ENCODE measurements around the gene MPEG1.

The MPEG1 gene

DNA sequence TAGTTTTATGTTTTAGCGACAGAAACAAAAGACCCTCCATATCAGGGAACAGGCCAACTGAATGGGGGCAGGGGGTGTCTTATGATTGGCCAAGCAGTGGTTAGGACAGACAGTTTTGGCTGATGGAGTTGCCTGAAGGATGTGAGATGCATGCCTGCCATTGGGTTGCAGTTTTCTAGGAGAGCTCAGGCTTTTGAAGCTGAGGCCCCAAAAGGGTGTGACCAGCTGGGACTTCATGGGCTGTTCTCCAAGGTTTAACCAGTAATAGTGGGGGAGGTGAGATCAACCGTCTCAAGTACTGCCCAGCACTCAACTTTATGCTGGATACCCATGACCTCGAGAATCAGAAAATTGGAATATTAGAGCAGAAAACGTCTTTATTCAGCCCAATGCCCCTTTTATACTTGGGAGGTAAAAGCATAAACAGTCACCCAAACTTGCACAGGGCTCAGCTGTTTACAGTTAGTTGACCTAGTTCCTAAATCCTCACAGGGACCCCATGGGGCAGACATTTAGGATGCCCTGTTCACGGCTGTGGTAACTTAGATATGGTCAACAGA, 27.3 kb downstream of the MPEG1 start:
- no peak for ATAC-seq
- TF ChIP-seq RARB (CRISPR knock-in tag; IDR thresholded peaks at IDR 0.05) (no peak), TCF4 (CRISPR knock-in tag; IDR thresholded peaks at IDR 0.05; ENCODE audit: borderline replicate concordance) (no peak), BACH2 (CRISPR knock-in tag; IDR thresholded peaks at IDR 0.05; ENCODE audit: borderline replicate concordance) (no peak), ZFP3 (CRISPR knock-in tag; IDR thresholded peaks at IDR 0.05) (no peak), ZFP30 (CRISPR knock-in tag; IDR thresholded peaks at IDR 0.05) (no peak), CSDC2 (CRISPR knock-in tag; IDR thresholded peaks at IDR 0.05) (no peak), ZNF8 (CRISPR knock-in tag; IDR thresholded peaks at IDR 0.05) (no peak)
- TF ChIP-seq, protein P1, sequence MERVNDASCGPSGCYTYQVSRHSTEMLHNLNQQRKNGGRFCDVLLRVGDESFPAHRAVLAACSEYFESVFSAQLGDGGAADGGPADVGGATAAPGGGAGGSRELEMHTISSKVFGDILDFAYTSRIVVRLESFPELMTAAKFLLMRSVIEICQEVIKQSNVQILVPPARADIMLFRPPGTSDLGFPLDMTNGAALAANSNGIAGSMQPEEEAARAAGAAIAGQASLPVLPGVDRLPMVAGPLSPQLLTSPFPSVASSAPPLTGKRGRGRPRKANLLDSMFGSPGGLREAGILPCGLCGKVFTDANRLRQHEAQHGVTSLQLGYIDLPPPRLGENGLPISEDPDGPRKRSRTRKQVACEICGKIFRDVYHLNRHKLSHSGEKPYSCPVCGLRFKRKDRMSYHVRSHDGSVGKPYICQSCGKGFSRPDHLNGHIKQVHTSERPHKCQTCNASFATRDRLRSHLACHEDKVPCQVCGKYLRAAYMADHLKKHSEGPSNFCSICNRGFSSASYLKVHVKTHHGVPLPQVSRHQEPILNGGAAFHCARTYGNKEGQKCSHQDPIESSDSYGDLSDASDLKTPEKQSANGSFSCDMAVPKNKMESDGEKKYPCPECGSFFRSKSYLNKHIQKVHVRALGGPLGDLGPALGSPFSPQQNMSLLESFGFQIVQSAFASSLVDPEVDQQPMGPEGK (CRISPR knock-in tag; IDR thresholded peaks at IDR 0.05; ENCODE audit: borderline replicate concordance) = no peak
- TF ChIP-seq, protein P2, sequence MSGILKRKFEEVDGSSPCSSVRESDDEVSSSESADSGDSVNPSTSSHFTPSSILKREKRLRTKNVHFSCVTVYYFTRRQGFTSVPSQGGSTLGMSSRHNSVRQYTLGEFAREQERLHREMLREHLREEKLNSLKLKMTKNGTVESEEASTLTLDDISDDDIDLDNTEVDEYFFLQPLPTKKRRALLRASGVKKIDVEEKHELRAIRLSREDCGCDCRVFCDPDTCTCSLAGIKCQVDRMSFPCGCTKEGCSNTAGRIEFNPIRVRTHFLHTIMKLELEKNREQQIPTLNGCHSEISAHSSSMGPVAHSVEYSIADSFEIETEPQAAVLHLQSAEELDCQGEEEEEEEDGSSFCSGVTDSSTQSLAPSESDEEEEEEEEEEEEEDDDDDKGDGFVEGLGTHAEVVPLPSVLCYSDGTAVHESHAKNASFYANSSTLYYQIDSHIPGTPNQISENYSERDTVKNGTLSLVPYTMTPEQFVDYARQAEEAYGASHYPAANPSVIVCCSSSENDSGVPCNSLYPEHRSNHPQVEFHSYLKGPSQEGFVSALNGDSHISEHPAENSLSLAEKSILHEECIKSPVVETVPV (CRISPR knock-in tag; IDR thresholded peaks at IDR 0.05) = no peak
- TF ChIP-seq, protein P3, sequence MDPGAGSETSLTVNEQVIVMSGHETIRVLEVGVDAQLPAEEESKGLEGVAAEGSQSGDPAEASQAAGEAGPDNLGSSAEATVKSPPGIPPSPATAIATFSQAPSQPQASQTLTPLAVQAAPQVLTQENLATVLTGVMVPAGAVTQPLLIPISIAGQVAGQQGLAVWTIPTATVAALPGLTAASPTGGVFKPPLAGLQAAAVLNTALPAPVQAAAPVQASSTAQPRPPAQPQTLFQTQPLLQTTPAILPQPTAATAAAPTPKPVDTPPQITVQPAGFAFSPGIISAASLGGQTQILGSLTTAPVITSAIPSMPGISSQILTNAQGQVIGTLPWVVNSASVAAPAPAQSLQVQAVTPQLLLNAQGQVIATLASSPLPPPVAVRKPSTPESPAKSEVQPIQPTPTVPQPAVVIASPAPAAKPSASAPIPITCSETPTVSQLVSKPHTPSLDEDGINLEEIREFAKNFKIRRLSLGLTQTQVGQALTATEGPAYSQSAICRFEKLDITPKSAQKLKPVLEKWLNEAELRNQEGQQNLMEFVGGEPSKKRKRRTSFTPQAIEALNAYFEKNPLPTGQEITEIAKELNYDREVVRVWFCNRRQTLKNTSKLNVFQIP (CRISPR knock-in tag; IDR thresholded peaks at IDR 0.05; ENCODE audit: borderline replicate concordance, low read depth) = no peak

DNA sequence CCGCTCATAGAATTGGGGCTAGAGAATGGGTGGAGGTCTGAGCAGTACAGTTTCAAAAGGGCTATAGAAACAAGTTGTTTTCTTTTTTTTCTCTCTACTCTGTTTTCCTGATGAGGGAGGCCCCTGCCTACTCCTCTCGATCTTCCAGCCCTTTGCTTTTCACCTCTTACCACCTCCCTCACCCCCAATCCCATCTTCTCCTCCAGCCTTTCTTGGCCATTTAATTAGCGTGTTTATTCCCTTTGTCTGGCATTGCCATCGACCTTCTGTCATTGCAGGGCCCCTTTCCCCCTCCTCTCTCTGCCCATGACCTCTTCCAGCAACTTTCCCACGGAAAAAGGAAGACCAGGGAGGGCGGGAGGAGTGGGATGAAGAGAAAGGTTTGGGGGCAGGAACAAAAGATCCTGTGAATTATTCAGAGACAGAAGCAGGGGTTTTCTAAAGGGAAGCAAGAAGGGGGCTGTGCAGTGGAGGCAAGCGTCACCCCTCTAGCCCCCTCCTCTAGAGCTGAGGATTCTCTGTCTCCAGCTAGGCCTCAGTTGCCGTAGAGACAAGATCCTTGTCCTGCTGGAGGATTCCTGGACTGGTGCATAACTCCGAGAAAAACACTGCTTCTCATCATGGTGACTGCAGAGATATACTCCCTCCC, 27.9 kb downstream of the MPEG1 start:
- ATAC-seq = no peak
- TF ChIP-seq RARB (CRISPR knock-in tag; IDR thresholded peaks at IDR 0.05) (no peak), ISL1 (CRISPR knock-in tag; IDR thresholded peaks at IDR 0.05) (no peak), OSR1 (CRISPR knock-in tag; IDR thresholded peaks at IDR 0.05) (no peak), ESRRG (CRISPR knock-in tag; IDR thresholded peaks at IDR 0.05) (no peak), ARNTL (CRISPR knock-in tag; IDR thresholded peaks at IDR 0.05; ENCODE audit: borderline replicate concordance, low read depth) (no peak), ZNF8 (CRISPR knock-in tag; IDR thresholded peaks at IDR 0.05) (no peak), ZFP3 (CRISPR knock-in tag; IDR thresholded peaks at IDR 0.05) (no peak), PPARA (CRISPR knock-in tag; IDR thresholded peaks at IDR 0.05; ENCODE audit: borderline replicate concordance) (no peak), CSDC2 (CRISPR knock-in tag; IDR thresholded peaks at IDR 0.05) (no peak), TCF4 (CRISPR knock-in tag; IDR thresholded peaks at IDR 0.05; ENCODE audit: borderline replicate concordance) (no peak), BACH2 (CRISPR knock-in tag; IDR thresholded peaks at IDR 0.05; ENCODE audit: borderline replicate concordance) (no peak)
- TF ChIP-seq, protein P2 (CRISPR knock-in tag; IDR thresholded peaks at IDR 0.05) = no peak
- TF ChIP-seq, protein P4, sequence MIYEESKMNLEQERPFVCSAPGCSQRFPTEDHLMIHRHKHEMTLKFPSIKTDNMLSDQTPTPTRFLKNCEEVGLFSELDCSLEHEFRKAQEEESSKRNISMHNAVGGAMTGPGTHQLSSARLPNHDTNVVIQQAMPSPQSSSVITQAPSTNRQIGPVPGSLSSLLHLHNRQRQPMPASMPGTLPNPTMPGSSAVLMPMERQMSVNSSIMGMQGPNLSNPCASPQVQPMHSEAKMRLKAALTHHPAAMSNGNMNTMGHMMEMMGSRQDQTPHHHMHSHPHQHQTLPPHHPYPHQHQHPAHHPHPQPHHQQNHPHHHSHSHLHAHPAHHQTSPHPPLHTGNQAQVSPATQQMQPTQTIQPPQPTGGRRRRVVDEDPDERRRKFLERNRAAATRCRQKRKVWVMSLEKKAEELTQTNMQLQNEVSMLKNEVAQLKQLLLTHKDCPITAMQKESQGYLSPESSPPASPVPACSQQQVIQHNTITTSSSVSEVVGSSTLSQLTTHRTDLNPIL (CRISPR knock-in tag; IDR thresholded peaks at IDR 0.05; ENCODE audit: low read depth) = no peak

DNA sequence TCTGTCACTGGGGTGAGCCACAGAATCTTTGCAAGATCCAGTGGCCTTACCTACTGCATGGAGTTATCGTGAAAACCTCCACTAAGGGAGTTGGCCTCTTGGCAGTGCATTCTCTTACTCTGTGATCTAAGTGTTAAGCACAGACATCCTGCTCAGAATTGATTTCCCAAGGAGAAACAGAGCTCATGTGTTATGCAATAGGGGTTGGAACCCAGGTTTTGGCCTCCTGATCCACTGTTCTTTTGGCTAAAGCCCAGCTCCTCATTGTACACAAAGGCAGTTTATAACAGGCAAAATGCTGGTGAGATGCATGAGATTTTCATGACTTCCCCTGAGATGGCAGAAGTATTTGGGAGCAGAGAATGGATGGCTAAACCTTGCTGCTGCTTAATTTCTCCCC, 29.0 kb downstream of the MPEG1 start:
- no peak for ATAC-seq
- TF ChIP-seq ARNTL (CRISPR knock-in tag; IDR thresholded peaks at IDR 0.05; ENCODE audit: borderline replicate concordance, low read depth) (no peak), ZC3H10 (CRISPR knock-in tag; IDR thresholded peaks at IDR 0.05) (no peak), ZNF70 (CRISPR knock-in tag; IDR thresholded peaks at IDR 0.05) (no peak)
- TF ChIP-seq, protein P4 (CRISPR knock-in tag; IDR thresholded peaks at IDR 0.05; ENCODE audit: low read depth) = no peak

Data from SK-N-SH treated with all-trans-retinoic acid at 6 μM for 48 hours (cell line).